Glomerular visceral epithelial cell (primary cell): ENCODE measurements around the gene DGKB.

Source experiments
- DNase-seq: peaks from one replicate; pipeline ENCODE4 v3.0.0-alpha.2; 2016; ENCODE audit errors: extremely low spot score

Gene DGKB

GRCh38 chr7:14821757-14822480 is 80.6 kb downstream of the DGKB start:
- DNase-seq = no peak

- no peak for DNase-seq
Measured at GRCh38 chr7:14818871-14819270, 83.7 kb downstream of the DGKB start.

- no peak for DNase-seq
Measured at GRCh38 chr7:14817829-14818614, 84.5 kb downstream of the DGKB start.

- no peak for DNase-seq
Measured at GRCh38 chr7:14807507-14807906, 95.0 kb downstream of the DGKB start.

GRCh38 chr7:14806891-14807290 is 95.7 kb downstream of the DGKB start:
- peak; percentile 33 for DNase-seq

GRCh38 chr7:14805105-14805719 is 97.3 kb downstream of the DGKB start:
- no peak for DNase-seq

GRCh38 chr7:14800664-14801063 is 101.9 kb downstream of the DGKB start:
- DNase-seq = no peak

GRCh38 chr7:14793151-14793550 is 109.4 kb downstream of the DGKB start:
- no peak for DNase-seq

- no peak for DNase-seq
Measured at GRCh38 chr7:14787551-14787950, 115.0 kb downstream of the DGKB start.

GRCh38 chr7:14786314-14786895 is 116.1 kb downstream of the DGKB start:
- no peak for DNase-seq

- no peak for DNase-seq
Measured at GRCh38 chr7:14777806-14778205, 124.7 kb downstream of the DGKB start.

- no peak for DNase-seq
Measured at GRCh38 chr7:14776266-14776665, 126.3 kb downstream of the DGKB start.

- DNase-seq = no peak
Measured at GRCh38 chr7:14773729-14774271, 128.8 kb downstream of the DGKB start.

GRCh38 chr7:14770614-14771013 is 131.9 kb downstream of the DGKB start:
- DNase-seq = no peak

GRCh38 chr7:14769261-14769660 is 133.3 kb downstream of the DGKB start:
- DNase-seq = no peak

GRCh38 chr7:14767716-14768425 is 134.7 kb downstream of the DGKB start:
- DNase-seq = no peak

GRCh38 chr7:14766747-14767146 is 135.8 kb downstream of the DGKB start:
- DNase-seq = no peak

GRCh38 chr7:14765731-14766130 is 136.8 kb downstream of the DGKB start:
- no peak for DNase-seq

GRCh38 chr7:14762561-14762960 is 140.0 kb downstream of the DGKB start:
- DNase-seq = no peak

- DNase-seq = peak; percentile 26
Measured at GRCh38 chr7:14761510-14762296, 140.8 kb downstream of the DGKB start.
